MCF 10A (cell line): ENCODE measurements around the gene SEMA3D. TPM values are rescaled to one million over a fixed set of nuclear protein-coding genes. Genes with fewer than 3 reads are reported as not detected.

Experiments used
- BruUV-seq: library from RNA; stranded (reverse); fragments of 400-500 nt; replicated peaks from 2 replicates; lab custom pipeline; 2021; lab: Mats Ljungman, UMichigan
- CTCF ChIA-PET: fragments of 300-600 bp; sonication (Branson Sonifier 250); formaldehyde crosslinking; extraction: SDS; loops from one replicate; lab custom pipeline; 2021; ENCODE audit warnings: antibody characterized with exemption, inconsistent platforms; lab: Yijun Ruan, JAX
- POLR2A ChIA-PET: fragments of 300-600, 350-650 bp; sonication (Branson Sonifier 250); formaldehyde crosslinking; extraction: SDS; loops from one replicate; lab custom pipeline; 2020; ENCODE audit warnings: antibody characterized with exemption, inconsistent platforms; lab: Yijun Ruan, JAX
- DNase-seq: peaks from one replicate; pipeline ENCODE4 v3.0.0-alpha.2; 2018; ENCODE audit not compliant: unreplicated experiment
- H3K27ac Mint-ChIP-seq: one replicate; pipeline ENCODE4 v1.8.0; 2022; ENCODE audit warnings: mild to moderate bottlenecking, low read depth, mixed read lengths; ENCODE audit not compliant: unreplicated experiment
- H3K27me3 Mint-ChIP-seq: one replicate; pipeline ENCODE4 v1.8.0; 2022; ENCODE audit warnings: mixed read lengths; ENCODE audit not compliant: insufficient read depth, unreplicated experiment
- H3K36me3 Mint-ChIP-seq: one replicate; pipeline ENCODE4 v1.8.0; 2022; ENCODE audit warnings: mild to moderate bottlenecking, moderate library complexity, mixed read lengths; ENCODE audit not compliant: insufficient read depth, unreplicated experiment
- H3K4me1 Mint-ChIP-seq: one replicate; pipeline ENCODE4 v1.8.0; 2022; ENCODE audit warnings: mixed read lengths; ENCODE audit not compliant: insufficient read depth, unreplicated experiment
- H3K4me3 Mint-ChIP-seq: one replicate; pipeline ENCODE4 v1.8.0; 2022; ENCODE audit warnings: mild to moderate bottlenecking, moderate library complexity, mixed read lengths; ENCODE audit not compliant: unreplicated experiment
- H3K9me3 Mint-ChIP-seq: one replicate; pipeline ENCODE4 v1.8.0; 2022; ENCODE audit warnings: mixed read lengths; ENCODE audit not compliant: unreplicated experiment
- CTCF ChIP-seq: fragments of 200-600 bp; IDR thresholded peaks from one replicate; pipeline ENCODE4 v1.8.0; 2022; ENCODE audit warnings: antibody characterized with exemption, mild to moderate bottlenecking; ENCODE audit not compliant: unreplicated experiment
- intact Hi-C: fragments of 100-400 bp; cut with micrococcal nuclease; formaldehyde crosslinking; loops from 2 replicates; pipeline ENCODE4 v1.14.1; 2022
- total RNA-seq: library from RNA; stranded (reverse); gene quantifications from 2 replicates; pipeline ENCODE4 v1.2.3, GENCODE V29; 2022

The SEMA3D gene
- total RNA-seq, 1 experiment from 2014 or later, result not detected

GRCh38 chr7:85164376-85164775, 22.5 kb downstream of the SEMA3D start:
- no TSS peak for BruUV-seq
- peaks cover 5% of the 10 kb centered on the region for H3K4me1 Mint-ChIP-seq
- ChIA-PET POLR2A (no interaction called here), CTCF (no interaction called here)
- no peaks in the 10 kb centered on the region for H3K9me3 Mint-ChIP-seq
- no peak overlapping the region for H3K27ac Mint-ChIP-seq
- peaks cover 66% of the 10 kb centered on the region for H3K27me3 Mint-ChIP-seq
- intact Hi-C loops, result no loop called here
- TF ChIP-seq CTCF, result no peak
- H3K4me3 Mint-ChIP-seq, result no peak overlapping the region
- H3K36me3 Mint-ChIP-seq, result no peaks in the 10 kb centered on the region
- DNase-seq, result no peak

- intact Hi-C loops, result no loop called here
- no peak for DNase-seq
- Mint-ChIP-seq H3K36me3 (no peaks in the 10 kb centered on the region), H3K4me3 (no peak overlapping the region), H3K27ac (no peak overlapping the region), H3K9me3 (no peaks in the 10 kb centered on the region), H3K4me1 (peaks cover 5% of the 10 kb centered on the region), H3K27me3 (peaks cover 53% of the 10 kb centered on the region)
- ChIA-PET CTCF (interaction anchor here (0.6 kb wide), 1 partner anchor 378 kb away, joined by 6 read pairs; no protein-coding TSS in a partner anchor), POLR2A (no interaction called here)
- no peak for TF ChIP-seq CTCF
- BruUV-seq, result no TSS peak
Measured at GRCh38 chr7:85162721-85163120, 24.1 kb downstream of the SEMA3D start.

GRCh38 chr7:85160223-85160622, 26.6 kb downstream of the SEMA3D start:
- intact Hi-C loops, result no loop called here
- Mint-ChIP-seq H3K27me3 (peaks cover 34% of the 10 kb centered on the region), H3K4me3 (no peak overlapping the region), H3K9me3 (no peaks in the 10 kb centered on the region), H3K4me1 (peaks cover 5% of the 10 kb centered on the region), H3K27ac (no peak overlapping the region), H3K36me3 (no peaks in the 10 kb centered on the region)
- POLR2A ChIA-PET, result no interaction called here
- TF ChIP-seq CTCF, result no peak
- BruUV-seq, result no TSS peak
- CTCF ChIA-PET, result no interaction called here
- DNase-seq, result no peak

- peaks cover 34% of the 10 kb centered on the region for H3K27me3 Mint-ChIP-seq
- H3K36me3 Mint-ChIP-seq, result no peaks in the 10 kb centered on the region
- POLR2A ChIA-PET, result no interaction called here
- CTCF ChIA-PET, result no interaction called here
- intact Hi-C loops, result no loop called here
- no peak overlapping the region for H3K27ac Mint-ChIP-seq
- no peaks in the 10 kb centered on the region for H3K9me3 Mint-ChIP-seq
- BruUV-seq, result no TSS peak
- peaks cover 5% of the 10 kb centered on the region for H3K4me1 Mint-ChIP-seq
- DNase-seq, result no peak
- no peak for TF ChIP-seq CTCF
- H3K4me3 Mint-ChIP-seq, result no peak overlapping the region
Measured at GRCh38 chr7:85159003-85159402, 27.9 kb downstream of the SEMA3D start.
